Testis (tissue), 2 donors: ENCODE measurements around the gene GCSH.

Source experiments
- CTCF ChIP-seq, 3 experiments: fragments of 450-650 bp in 2 of 3; fragments of 200-600 bp in 1 of 3; sonication (generic) in 1 of 3; IDR thresholded peaks; one replicate each; pipeline ENCODE4 v1.5.1; 2016 to 2019; ENCODE audit warnings: antibody characterized with exemption in 3 of 3, mild to moderate bottlenecking in 2 of 3, moderate library complexity in 1 of 3
- POLR2A ChIP-seq: fragments of 450-650 bp; IDR thresholded peaks from one replicate; pipeline ENCODE4 v1.6.1; 2017; ENCODE audit warnings: antibody characterized with exemption, mild to moderate bottlenecking, moderate library complexity

DNA sequence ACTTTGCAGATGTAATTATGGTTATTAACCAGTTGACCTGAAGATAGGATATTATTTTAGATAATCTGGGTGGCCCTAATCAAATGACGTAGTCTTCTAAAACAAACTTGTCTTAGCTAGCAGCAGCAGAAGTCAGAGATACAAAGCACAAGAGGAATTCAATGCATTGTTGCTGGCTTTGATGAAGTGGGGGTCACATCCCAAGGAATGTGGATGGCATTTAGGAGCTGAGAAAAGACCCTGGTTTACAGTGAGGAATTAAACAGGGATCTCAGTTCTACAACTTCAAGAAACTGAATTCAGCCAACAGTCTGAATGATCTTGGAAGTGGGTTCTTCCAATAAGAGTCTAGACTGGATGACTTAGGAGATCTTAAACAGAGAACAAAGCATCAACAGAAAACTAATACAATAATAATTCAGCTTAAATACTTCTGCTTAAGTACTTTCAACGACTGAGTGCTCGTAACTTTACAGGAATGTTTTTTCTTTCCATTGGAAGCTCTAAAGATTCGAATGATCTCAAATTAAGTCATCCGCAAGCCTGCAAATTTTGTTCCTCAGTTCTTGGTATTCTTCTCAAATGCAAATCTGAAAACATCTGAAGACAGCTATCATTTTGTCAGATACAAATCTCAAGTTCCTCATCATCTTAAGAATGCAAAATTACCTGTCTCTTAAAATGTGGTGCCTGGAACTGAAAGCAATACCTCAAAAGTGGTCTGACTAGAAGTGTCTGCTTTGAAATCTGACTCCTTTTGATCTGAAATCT is 22.4 kb downstream of the GCSH start:
- TF ChIP-seq CTCF (IDR thresholded peaks at IDR 0.05), result no peak
- no peak for TF ChIP-seq POLR2A
